Astrocyte (in vitro differentiated cells and primary cell): ENCODE data around the gene C1orf216. TPM values are rescaled to one million over a fixed set of nuclear protein-coding genes. Genes with fewer than 3 reads are reported as not detected.

Source experiments
- DNase-seq: peaks from one replicate; pipeline ENCODE4 v3.0.0-alpha.2; 2010; ENCODE audit warnings: low read depth
- FAIRE-seq: peaks from 2 replicates; lab custom pipeline; 2011; peaks lifted over from hg19 to GRCh38; lab: Jason Lieb, UNC
- H2AFZ ChIP-seq: 2 replicates; pipeline ENCODE4 v1.6.0; 2012; ENCODE audit warnings: low read depth, low read length, inconsistent platforms
- H3K27ac ChIP-seq: 2 replicates; pipeline ENCODE4 v1.5.1; 2011; ENCODE audit warnings: low read depth, low read length, inconsistent platforms
- H3K27me3 ChIP-seq: 2 replicates; pipeline ENCODE4 v1.6.0; 2011; ENCODE audit warnings: low read length, inconsistent platforms; ENCODE audit not compliant: insufficient read depth
- H3K36me3 ChIP-seq: 2 replicates; pipeline ENCODE4 v1.5.1; 2011; ENCODE audit warnings: low read length, inconsistent platforms; ENCODE audit not compliant: insufficient read depth
- H3K4me1 ChIP-seq: 2 replicates; pipeline ENCODE4 v1.5.1; 2011; ENCODE audit warnings: low read length, inconsistent platforms; ENCODE audit not compliant: insufficient read depth
- H3K4me2 ChIP-seq: 2 replicates; pipeline ENCODE4 v1.6.0; 2012; ENCODE audit warnings: low read length, inconsistent platforms
- H3K4me3 ChIP-seq: 2 replicates; pipeline ENCODE4 v1.5.1; 2011; ENCODE audit warnings: low read depth, mild to moderate bottlenecking, low read length, inconsistent platforms; ENCODE audit not compliant: insufficient read depth
- H3K79me2 ChIP-seq: 2 replicates; pipeline ENCODE4 v1.6.0; 2012; ENCODE audit warnings: mild to moderate bottlenecking, low read length, inconsistent platforms; ENCODE audit not compliant: insufficient read depth
- H3K9ac ChIP-seq: 2 replicates; pipeline ENCODE4 v1.6.0; 2012; ENCODE audit warnings: mild to moderate bottlenecking, low read length, inconsistent platforms
- H3K9me3 ChIP-seq: 2 replicates; pipeline ENCODE4 v1.5.1; 2012; ENCODE audit warnings: low read depth, mild to moderate bottlenecking, low read length, inconsistent platforms; ENCODE audit not compliant: insufficient read depth
- H4K20me1 ChIP-seq: 2 replicates; pipeline ENCODE4 v1.6.0; 2012; ENCODE audit warnings: low read length, inconsistent platforms; ENCODE audit not compliant: insufficient read depth
- H3K27ac Mint-ChIP-seq: one replicate; pipeline ENCODE4 v1.8.0; 2021; ENCODE audit warnings: mild to moderate bottlenecking, mixed read lengths; ENCODE audit not compliant: unreplicated experiment
- H3K27me3 Mint-ChIP-seq: one replicate; pipeline ENCODE4 v1.8.0; 2021; ENCODE audit warnings: low read depth, mixed read lengths; ENCODE audit not compliant: unreplicated experiment
- H3K36me3 Mint-ChIP-seq: one replicate; pipeline ENCODE4 v1.8.0; 2021; ENCODE audit warnings: low read depth, mixed read lengths; ENCODE audit not compliant: unreplicated experiment
- H3K4me1 Mint-ChIP-seq: one replicate; pipeline ENCODE4 v1.8.0; 2021; ENCODE audit warnings: low read depth, mixed read lengths; ENCODE audit not compliant: unreplicated experiment
- H3K4me3 Mint-ChIP-seq: one replicate; pipeline ENCODE4 v1.8.0; 2021; ENCODE audit warnings: mild to moderate bottlenecking, moderate library complexity, mixed read lengths; ENCODE audit not compliant: unreplicated experiment
- H3K9me3 Mint-ChIP-seq: one replicate; pipeline ENCODE4 v1.8.0; 2021; ENCODE audit warnings: mild to moderate bottlenecking, mixed read lengths; ENCODE audit not compliant: unreplicated experiment
- EZH2 ChIP-seq: IDR thresholded peaks from 2 replicates; pipeline ENCODE4 v1.6.1; 2012; ENCODE audit warnings: mild to moderate bottlenecking, low read length, inconsistent platforms; ENCODE audit not compliant: insufficient read depth
- total RNA-seq: library from RNA; stranded (reverse); gene quantifications from 2 replicates; pipeline ENCODE4 v1.2.1, GENCODE V29; 2021
- TF ChIP-seq, protein P1 (sequence below): IDR thresholded peaks from 2 replicates; pipeline ENCODE4 v1.5.1; 2011; ENCODE audit warnings: low read depth, mild to moderate bottlenecking, inconsistent platforms, low read length, moderate library complexity; ENCODE audit not compliant: insufficient read depth

The C1orf216 gene
- total RNA-seq, 1 donor from 2014 or later: 12.5 TPM

DNA sequence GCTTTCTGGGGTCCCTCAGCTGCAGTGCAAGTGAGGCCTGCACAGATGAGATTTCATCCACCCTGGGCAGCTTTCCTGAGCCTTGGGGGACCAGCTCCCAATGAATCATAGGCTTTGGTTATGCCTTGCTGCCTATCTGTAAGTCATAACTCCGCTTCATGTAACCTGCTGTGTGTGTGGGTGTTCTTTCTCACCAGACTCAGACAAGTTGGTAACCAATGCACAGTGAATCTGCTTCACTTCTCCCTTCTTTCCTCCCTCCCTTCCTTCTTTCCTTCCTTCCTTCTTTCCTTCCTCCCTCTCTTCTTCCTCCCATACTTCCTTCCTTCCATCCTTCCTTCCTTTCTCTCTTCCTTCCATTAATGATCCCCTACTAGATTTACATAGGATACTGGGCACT lies 42.9 kb downstream of the C1orf216 start:
- no peaks in the 10 kb centered on the region for H3K79me2 ChIP-seq
- H3K9me3 Mint-ChIP-seq: peaks cover 8% of the 10 kb centered on the region
- H3K4me3 Mint-ChIP-seq: no peak overlapping the region
- no peak overlapping the region for H3K4me3 ChIP-seq
- no peaks in the 10 kb centered on the region for H3K9me3 ChIP-seq
- FAIRE-seq: no peak
- no peaks in the 10 kb centered on the region for H4K20me1 ChIP-seq
- H3K4me2 ChIP-seq: peak overlapping the region; percentile 43
- no peak overlapping the region for H3K27ac ChIP-seq
- H3K9ac ChIP-seq: no peak overlapping the region
- peaks cover 41% of the 10 kb centered on the region for H3K27me3 Mint-ChIP-seq
- H3K36me3 Mint-ChIP-seq: no peaks in the 10 kb centered on the region
- no peak overlapping the region for H2AFZ ChIP-seq
- H3K4me1 Mint-ChIP-seq: peaks cover 4% of the 10 kb centered on the region
- peak; percentile 27 for DNase-seq
- no peak for TF ChIP-seq EZH2
- TF ChIP-seq, protein P1, sequence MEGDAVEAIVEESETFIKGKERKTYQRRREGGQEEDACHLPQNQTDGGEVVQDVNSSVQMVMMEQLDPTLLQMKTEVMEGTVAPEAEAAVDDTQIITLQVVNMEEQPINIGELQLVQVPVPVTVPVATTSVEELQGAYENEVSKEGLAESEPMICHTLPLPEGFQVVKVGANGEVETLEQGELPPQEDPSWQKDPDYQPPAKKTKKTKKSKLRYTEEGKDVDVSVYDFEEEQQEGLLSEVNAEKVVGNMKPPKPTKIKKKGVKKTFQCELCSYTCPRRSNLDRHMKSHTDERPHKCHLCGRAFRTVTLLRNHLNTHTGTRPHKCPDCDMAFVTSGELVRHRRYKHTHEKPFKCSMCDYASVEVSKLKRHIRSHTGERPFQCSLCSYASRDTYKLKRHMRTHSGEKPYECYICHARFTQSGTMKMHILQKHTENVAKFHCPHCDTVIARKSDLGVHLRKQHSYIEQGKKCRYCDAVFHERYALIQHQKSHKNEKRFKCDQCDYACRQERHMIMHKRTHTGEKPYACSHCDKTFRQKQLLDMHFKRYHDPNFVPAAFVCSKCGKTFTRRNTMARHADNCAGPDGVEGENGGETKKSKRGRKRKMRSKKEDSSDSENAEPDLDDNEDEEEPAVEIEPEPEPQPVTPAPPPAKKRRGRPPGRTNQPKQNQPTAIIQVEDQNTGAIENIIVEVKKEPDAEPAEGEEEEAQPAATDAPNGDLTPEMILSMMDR: no peak
- H3K27me3 ChIP-seq: peaks cover 13% of the 10 kb centered on the region
- H3K36me3 ChIP-seq: no peaks in the 10 kb centered on the region
- H3K4me1 ChIP-seq: no peaks in the 10 kb centered on the region
- peak overlapping the region; percentile 43 for H3K27ac Mint-ChIP-seq

DNA sequence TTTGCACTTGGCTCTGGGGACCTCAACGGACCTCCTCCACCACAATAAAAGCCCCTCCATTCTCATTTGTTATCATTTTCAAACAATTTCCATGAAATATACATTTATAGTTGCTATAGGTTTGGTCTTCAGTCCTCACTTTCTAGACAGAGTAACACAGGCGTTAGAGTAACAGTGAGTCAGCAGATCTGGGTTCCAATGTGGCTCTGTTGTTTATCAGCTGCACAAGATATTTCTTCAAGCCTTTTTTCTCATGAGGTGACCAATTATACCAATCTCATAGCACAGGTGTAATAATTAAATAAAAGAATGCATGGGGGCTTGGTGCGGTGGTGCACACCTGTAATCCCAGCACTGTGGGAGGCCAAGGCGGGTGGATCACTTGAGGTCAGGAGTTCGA lies 44.6 kb downstream of the C1orf216 start:
- Histone ChIP-seq H3K9ac (no peak overlapping the region), H3K79me2 (no peaks in the 10 kb centered on the region), H3K9me3 (no peaks in the 10 kb centered on the region), H3K36me3 (no peaks in the 10 kb centered on the region), H2AFZ (no peak overlapping the region), H4K20me1 (no peaks in the 10 kb centered on the region), H3K4me1 (no peaks in the 10 kb centered on the region), H3K27ac (no peak overlapping the region), H3K4me3 (no peak overlapping the region), H3K4me2 (no peak overlapping the region), H3K27me3 (peaks cover 10% of the 10 kb centered on the region)
- FAIRE-seq (no peak), DNase-seq (no peak)
- Mint-ChIP-seq H3K9me3 (peaks cover 5% of the 10 kb centered on the region), H3K27ac (no peak overlapping the region), H3K4me1 (peaks cover 4% of the 10 kb centered on the region), H3K36me3 (no peaks in the 10 kb centered on the region), H3K4me3 (no peak overlapping the region), H3K27me3 (peaks cover 37% of the 10 kb centered on the region)
- TF ChIP-seq, protein P1: no peak
- no peak for TF ChIP-seq EZH2

DNA sequence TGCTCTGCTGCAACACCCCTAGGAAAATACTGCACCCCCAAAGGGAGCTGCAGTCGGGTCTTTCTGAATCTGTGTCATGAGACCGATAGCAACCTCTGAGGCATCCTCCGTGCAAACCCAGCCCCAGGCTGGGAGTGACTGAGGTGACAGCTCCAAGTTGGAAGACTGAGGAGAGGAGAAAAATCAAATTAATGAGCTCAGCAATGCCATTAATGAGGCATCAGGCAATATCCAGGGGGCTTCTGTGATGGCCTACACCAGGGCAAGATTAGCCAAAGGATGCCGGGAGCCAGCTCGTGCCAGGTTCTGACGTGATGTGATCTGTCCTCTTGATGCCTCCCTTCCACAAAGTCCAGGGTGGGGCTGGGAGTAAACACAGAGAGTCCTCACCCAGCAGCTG lies 46.6 kb downstream of the C1orf216 start:
- TF ChIP-seq, protein P1: no peak
- TF ChIP-seq EZH2: no peak
- peaks cover 4% of the 10 kb centered on the region for H3K4me1 Mint-ChIP-seq
- peaks cover 34% of the 10 kb centered on the region for H3K27me3 Mint-ChIP-seq

More for the DNA sequence above, 46.6 kb downstream of the C1orf216 start:
- Histone ChIP-seq H3K4me1 (no peaks in the 10 kb centered on the region), H3K9ac (no peak overlapping the region), H3K4me3 (no peak overlapping the region), H4K20me1 (no peaks in the 10 kb centered on the region), H3K27ac (no peak overlapping the region), H3K36me3 (no peaks in the 10 kb centered on the region), H2AFZ (no peak overlapping the region), H3K4me2 (no peak overlapping the region), H3K27me3 (peaks cover 15% of the 10 kb centered on the region), H3K79me2 (no peaks in the 10 kb centered on the region), H3K9me3 (no peaks in the 10 kb centered on the region)
- Mint-ChIP-seq H3K27ac (no peak overlapping the region), H3K36me3 (no peaks in the 10 kb centered on the region), H3K4me3 (no peak overlapping the region), H3K9me3 (peaks cover 5% of the 10 kb centered on the region)
- DNase-seq: no peak
- FAIRE-seq: no peak
